Neural crest cell (in vitro differentiated cells): ENCODE measurements around the gene PAK6. TPM values are rescaled to one million over a fixed set of nuclear protein-coding genes. Genes with fewer than 3 reads are reported as not detected.
A peak's percentile ranks its signal among the peaks of the same experiment; 100 is the strongest.

Experiments
- DNase-seq: peaks from one replicate; pipeline ENCODE4 v3.0.0; 2021; ENCODE audit warnings: low read depth, mixed read lengths, low spot score
- H3K27ac Mint-ChIP-seq: one replicate; pipeline ENCODE4 v1.8.0; 2021; ENCODE audit warnings: mild to moderate bottlenecking, mixed read lengths; ENCODE audit not compliant: unreplicated experiment
- H3K27me3 Mint-ChIP-seq: 2 replicates; pipeline ENCODE4 v1.8.0; 2021; ENCODE audit warnings: low read depth, mild to moderate bottlenecking, mixed read lengths
- H3K36me3 Mint-ChIP-seq: 2 replicates; pipeline ENCODE4 v1.8.0; 2021; ENCODE audit warnings: low read depth, mild to moderate bottlenecking, mixed read lengths
- H3K4me1 Mint-ChIP-seq: 2 replicates; pipeline ENCODE4 v1.8.0; 2021; ENCODE audit warnings: mixed read lengths
- H3K4me3 Mint-ChIP-seq: one replicate; pipeline ENCODE4 v1.8.0; 2021; ENCODE audit warnings: mild to moderate bottlenecking, mixed read lengths
- H3K9me3 Mint-ChIP-seq: 2 replicates; pipeline ENCODE4 v1.8.0; 2021; ENCODE audit warnings: mixed read lengths
- CTCF ChIP-seq: fragments of 200-600 bp; sonication (generic); conservative IDR thresholded peaks from 2 replicates; pipeline ENCODE4 v1.5.0; 2021; ENCODE audit warnings: antibody characterized with exemption, mild to moderate bottlenecking
- total RNA-seq: library from RNA; stranded (reverse); gene quantifications from 2 replicates; pipeline ENCODE4 v1.2.1, GENCODE V29; 2021

Gene PAK6
- total RNA-seq, 1 donor from 2014 or later: 0.28 TPM

- Mint-ChIP-seq H3K36me3 (no peaks in the 10 kb centered on the region), H3K27ac (no peak overlapping the region), H3K9me3 (no peaks in the 10 kb centered on the region), H3K27me3 (peaks cover 56% of the 10 kb centered on the region), H3K4me3 (no peak overlapping the region), H3K4me1 (peaks cover 10% of the 10 kb centered on the region)
- no peak for DNase-seq
- no peak for TF ChIP-seq CTCF
Observed at GRCh38 chr15:40276927-40277326, 38.1 kb downstream of the PAK6 start.

GRCh38 chr15:40277471-40277870 lies 38.6 kb downstream of the PAK6 start:
- Mint-ChIP-seq H3K9me3 (no peaks in the 10 kb centered on the region), H3K4me1 (peaks cover 10% of the 10 kb centered on the region), H3K27me3 (peaks cover 56% of the 10 kb centered on the region), H3K27ac (no peak overlapping the region), H3K36me3 (no peaks in the 10 kb centered on the region), H3K4me3 (no peak overlapping the region)
- no peak for TF ChIP-seq CTCF
- no peak for DNase-seq

GRCh38 chr15:40278026-40278425 lies 39.2 kb downstream of the PAK6 start:
- H3K36me3 Mint-ChIP-seq: no peaks in the 10 kb centered on the region
- no peaks in the 10 kb centered on the region for H3K9me3 Mint-ChIP-seq
- no peak for TF ChIP-seq CTCF
- peaks cover 10% of the 10 kb centered on the region for H3K4me1 Mint-ChIP-seq
- no peak for DNase-seq
- no peak overlapping the region for H3K4me3 Mint-ChIP-seq
- peaks cover 62% of the 10 kb centered on the region for H3K27me3 Mint-ChIP-seq
- H3K27ac Mint-ChIP-seq: no peak overlapping the region

- Mint-ChIP-seq H3K9me3 (no peaks in the 10 kb centered on the region), H3K4me1 (peaks cover 15% of the 10 kb centered on the region), H3K4me3 (peak overlapping the region; percentile 70), H3K27me3 (peaks cover 75% of the 10 kb centered on the region), H3K27ac (no peak overlapping the region), H3K36me3 (no peaks in the 10 kb centered on the region)
- peak; percentile 89 for DNase-seq
- TF ChIP-seq CTCF: peak; percentile 99
Observed at GRCh38 chr15:40279437-40280141, 40.7 kb downstream of the PAK6 start.

- DNase-seq: no peak
- Mint-ChIP-seq H3K27me3 (peaks cover 80% of the 10 kb centered on the region), H3K4me1 (peaks cover 19% of the 10 kb centered on the region), H3K4me3 (peak overlapping the region; percentile 49), H3K36me3 (no peaks in the 10 kb centered on the region), H3K27ac (no peak overlapping the region), H3K9me3 (no peaks in the 10 kb centered on the region)
- TF ChIP-seq CTCF: no peak
Observed at GRCh38 chr15:40280260-40281056, 41.6 kb downstream of the PAK6 start.
